ENCODE data around the gene MAST4.

MAST4 gene

GRCh38 chr5:66573733-66574132, 22.5 kb upstream of the MAST4 start:
- no peak for TF ChIP-seq CTCF (conservative IDR thresholded peaks at IDR 0.05; ENCODE audit: low read depth, low read length)
- DNase-seq (ENCODE audit: low read depth): no peak
- H3K4me3 ChIP-seq (ENCODE audit: low read depth, low read length): no peak overlapping the region

GRCh38 chr5:66582499-66583165, 13.6 kb upstream of the MAST4 start:
- no peak for TF ChIP-seq CTCF (conservative IDR thresholded peaks at IDR 0.05; ENCODE audit: low read depth, low read length)
- H3K4me3 ChIP-seq (ENCODE audit: low read depth, low read length): no peak overlapping the region
- no peak for DNase-seq (ENCODE audit: low read depth)

GRCh38 chr5:66585291-66585690, 10.9 kb upstream of the MAST4 start:
- no peak for TF ChIP-seq CTCF (conservative IDR thresholded peaks at IDR 0.05; ENCODE audit: low read depth, low read length)
- no peak for DNase-seq (ENCODE audit: low read depth)

GRCh38 chr5:66587771-66588170, 8.4 kb upstream of the MAST4 start:
- TF ChIP-seq CTCF (conservative IDR thresholded peaks at IDR 0.05; ENCODE audit: low read depth, low read length): no peak
- no peak for DNase-seq (ENCODE audit: low read depth)
- no peak overlapping the region for H3K4me3 ChIP-seq (ENCODE audit: low read depth, low read length)

More at GRCh38 chr5:66585291-66585690, 10.9 kb upstream of the MAST4 start:
- no peak overlapping the region for H3K4me3 ChIP-seq (ENCODE audit: low read depth, low read length)

- peak overlapping the region; percentile 60 for H3K4me3 ChIP-seq (ENCODE audit: low read depth, low read length)
- TF ChIP-seq CTCF (conservative IDR thresholded peaks at IDR 0.05; ENCODE audit: low read depth, low read length): no peak
- DNase-seq (ENCODE audit: low read depth): peak; percentile 12
Measured at GRCh38 chr5:66596636-66597182, 516 bp downstream of the MAST4 start.

- no peak for TF ChIP-seq CTCF (conservative IDR thresholded peaks at IDR 0.05; ENCODE audit: low read depth, low read length)
- DNase-seq (ENCODE audit: low read depth): peak; percentile 8
- peak overlapping the region; percentile 26 for H3K4me3 ChIP-seq (ENCODE audit: low read depth, low read length)
Measured at GRCh38 chr5:66597183-66597757, 1.1 kb downstream of the MAST4 start.

- no peak for DNase-seq (ENCODE audit: low read depth)
- H3K4me3 ChIP-seq (ENCODE audit: low read depth, low read length): no peak overlapping the region
- no peak for TF ChIP-seq CTCF (conservative IDR thresholded peaks at IDR 0.05; ENCODE audit: low read depth, low read length)
Measured at GRCh38 chr5:66602621-66603020, 6.4 kb downstream of the MAST4 start.

Data from choroid plexus epithelial cell (primary cell).